Pancreas (tissue), 10 donors: ENCODE data around the gene DENND1B. TPM values are rescaled to one million over a fixed set of nuclear protein-coding genes. Genes with fewer than 3 reads are reported as not detected.

Source experiments
- ATAC-seq, 4 donors: fragments of 200-7000 bp; cut with Tn5 transposase; one replicate each; pipeline versions ENCODE4 v1.8.0 to v1.9.1; 2020; ENCODE audit warnings: mild to moderate bottlenecking in 4 of 4, moderate library complexity in 4 of 4
- DNase-seq, 6 donors: peaks; one replicate each; pipeline ENCODE4 v3.0.0-alpha.2; 2020
- FAIRE-seq: peaks from 2 replicates; lab custom pipeline; 2012; peaks lifted over from hg19 to GRCh38; lab: Jason Lieb, UNC
- H3K27ac ChIP-seq, 4 donors: fragments of 200-600 bp; sonication (generic); 1 replicate in 3 of 4; 2 replicates in 1 of 4; pipeline versions ENCODE4 v1.5.0 to v1.8.0; 2020
- H3K27me3 ChIP-seq, 4 donors: fragments of 200-600 bp; one replicate each; pipeline ENCODE4 v1.8.0; 2021
- H3K36me3 ChIP-seq, 3 donors: fragments of 200-600 bp; sonication (generic) in 1 of 3; one replicate each; pipeline versions ENCODE4 v1.5.0 to v1.8.0; 2020 to 2021
- H3K4me1 ChIP-seq, 3 donors: fragments of 200-600 bp; one replicate each; pipeline ENCODE4 v1.8.0; 2021
- H3K4me3 ChIP-seq, 4 donors: fragments of 200-600 bp; sonication (generic) in 2 of 4; one replicate each; pipeline versions ENCODE4 v1.5.0 to v1.8.0; 2020 to 2021
- H3K9me3 ChIP-seq, 4 donors: fragments of 200-600 bp; one replicate each; pipeline ENCODE4 v1.8.0; 2021
- WGBS, 2 donors: extraction: QIAGEN DNeasy Blood & Tissue Kit; methylation state at CpG; one replicate each; pipeline ENCODE4 v1.1.7; 2013; 5-methylcytosine and 5-hydroxymethylcytosine counted together
- intact Hi-C, 3 donors: fragments of 100-400 bp; cut with DNase I; formaldehyde crosslinking; loops; one replicate each; pipeline versions ENCODE4 v1.11.1 to v1.14.2; 2022
- polyA plus RNA-seq, 2 donors: library from polyadenylated mRNA; stranded (reverse); fragments of 200-250 nt; gene quantifications; one replicate each; pipeline ENCODE4 v1.2.3, GENCODE V29; 2013
- total RNA-seq, 6 donors: library from RNA; stranded (reverse); fragmentation: NEBNext Ultra II Directional in 4 of 6; extraction: Animal tissue kit (Norgen Biotek cat#: 25700) in 4 of 6; gene quantifications; one replicate each; pipeline versions ENCODE4 v1.2.1 to v1.2.4, GENCODE V29; 2021 to 2023
- TF ChIP-seq, protein P1 (sequence below), 4 donors: fragments of 200-600 bp; sonication (generic) in 3 of 4; IDR thresholded peaks; one replicate each; pipeline versions ENCODE4 v1.5.0 to v1.8.0; 2021; ENCODE audit warnings: antibody characterized with exemption in 4 of 4
- donor health status: healthy with polysubstance abuse.
- donor health status: DM: no; HTN: no; CAD: no; lungs with moderate emphysema.
- donor health status: DM: no; HTN: no; CAD: no.
- donor health status: control.
- donor health status: control.
- donor health status: Bipolar disorder and iron deficiency.
- donor health status: DM: yes; HTN: yes; CAD: no.
- donor health status: DM: no; HTN: no; CAD: no.
- donor health status: DM: no; HTN: no; CAD: no.
- donor health status: DM: yes; HTN: yes; CAD: no.

The DENND1B gene
- total and polyA plus RNA-seq, 8 donors, result 3.1 to 16.8 (median 11.1) TPM

DNA sequence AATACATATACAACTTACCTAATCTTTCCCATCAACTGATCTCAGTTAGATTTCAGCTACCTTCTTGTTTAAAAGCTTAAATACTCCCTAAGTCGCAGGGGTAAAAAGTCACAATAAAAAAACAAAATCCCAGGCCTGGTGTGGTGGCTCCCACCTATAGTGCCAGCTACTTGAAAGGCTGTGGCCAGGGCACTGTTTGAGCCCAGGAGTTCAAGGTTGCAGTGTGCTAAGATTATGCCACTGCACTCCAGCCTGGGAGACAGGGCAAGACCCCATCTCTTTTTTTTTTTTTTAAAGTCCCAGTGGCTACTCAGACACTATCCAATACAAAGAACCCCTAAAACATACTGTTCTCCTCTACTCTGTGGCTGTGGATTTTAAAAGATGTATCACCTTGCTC, 228.3 kb downstream of the DENND1B start:
- 89 to 94% methylated on average over 1 of the region's 1 CpG for WGBS, 2 donors
- ATAC-seq, result no peak
- FAIRE-seq, result no peak

DNA sequence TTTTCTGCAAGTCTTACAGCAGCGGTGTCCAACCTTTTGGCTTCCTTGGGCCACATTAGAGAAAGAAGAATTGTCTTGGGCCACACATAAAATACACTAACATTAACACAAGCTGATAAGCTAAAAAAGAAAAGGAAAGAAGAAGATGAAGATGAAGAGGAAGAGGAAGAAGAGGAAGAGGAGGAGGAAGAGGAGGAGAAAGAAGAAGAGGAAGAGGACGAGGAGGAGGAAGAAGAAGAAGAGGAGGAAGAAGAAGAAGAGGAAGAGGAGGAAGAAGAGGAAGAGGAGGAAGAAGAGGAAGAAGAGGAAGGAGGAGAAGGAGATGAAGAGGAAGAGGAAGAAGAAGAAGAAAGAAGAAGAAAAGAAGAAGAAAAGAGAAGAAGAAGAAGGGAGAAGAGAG, 230.7 kb downstream of the DENND1B start:
- Histone ChIP-seq H3K27me3 (no peaks in the 10 kb centered on the region), H3K9me3 (no peaks in the 10 kb centered on the region), H3K4me3 (no peak overlapping the region), H3K4me1 (no peaks in the 10 kb centered on the region), H3K36me3 (no peaks in the 10 kb centered on the region), H3K27ac (no peak overlapping the region)
- WGBS, 2 donors, result 92 to 98% methylated on average over 2 of the region's 2 CpGs
- no peak for ATAC-seq
- intact Hi-C loops, result no loop called here
- no peak for FAIRE-seq
- DNase-seq, result no peak
- TF ChIP-seq, protein P1, sequence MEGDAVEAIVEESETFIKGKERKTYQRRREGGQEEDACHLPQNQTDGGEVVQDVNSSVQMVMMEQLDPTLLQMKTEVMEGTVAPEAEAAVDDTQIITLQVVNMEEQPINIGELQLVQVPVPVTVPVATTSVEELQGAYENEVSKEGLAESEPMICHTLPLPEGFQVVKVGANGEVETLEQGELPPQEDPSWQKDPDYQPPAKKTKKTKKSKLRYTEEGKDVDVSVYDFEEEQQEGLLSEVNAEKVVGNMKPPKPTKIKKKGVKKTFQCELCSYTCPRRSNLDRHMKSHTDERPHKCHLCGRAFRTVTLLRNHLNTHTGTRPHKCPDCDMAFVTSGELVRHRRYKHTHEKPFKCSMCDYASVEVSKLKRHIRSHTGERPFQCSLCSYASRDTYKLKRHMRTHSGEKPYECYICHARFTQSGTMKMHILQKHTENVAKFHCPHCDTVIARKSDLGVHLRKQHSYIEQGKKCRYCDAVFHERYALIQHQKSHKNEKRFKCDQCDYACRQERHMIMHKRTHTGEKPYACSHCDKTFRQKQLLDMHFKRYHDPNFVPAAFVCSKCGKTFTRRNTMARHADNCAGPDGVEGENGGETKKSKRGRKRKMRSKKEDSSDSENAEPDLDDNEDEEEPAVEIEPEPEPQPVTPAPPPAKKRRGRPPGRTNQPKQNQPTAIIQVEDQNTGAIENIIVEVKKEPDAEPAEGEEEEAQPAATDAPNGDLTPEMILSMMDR (IDR thresholded peaks at IDR 0.05), result no peak

More for the DNA sequence above, 228.3 kb downstream of the DENND1B start:
- TF ChIP-seq, protein P1 (IDR thresholded peaks at IDR 0.05), result no peak
- Histone ChIP-seq H3K36me3 (no peaks in the 10 kb centered on the region), H3K4me3 (no peak overlapping the region), H3K27me3 (no peaks in the 10 kb centered on the region), H3K9me3 (no peaks in the 10 kb centered on the region), H3K4me1 (no peaks in the 10 kb centered on the region), H3K27ac (no peak overlapping the region)
- intact Hi-C loops, result no loop called here
- no peak for DNase-seq

DNA sequence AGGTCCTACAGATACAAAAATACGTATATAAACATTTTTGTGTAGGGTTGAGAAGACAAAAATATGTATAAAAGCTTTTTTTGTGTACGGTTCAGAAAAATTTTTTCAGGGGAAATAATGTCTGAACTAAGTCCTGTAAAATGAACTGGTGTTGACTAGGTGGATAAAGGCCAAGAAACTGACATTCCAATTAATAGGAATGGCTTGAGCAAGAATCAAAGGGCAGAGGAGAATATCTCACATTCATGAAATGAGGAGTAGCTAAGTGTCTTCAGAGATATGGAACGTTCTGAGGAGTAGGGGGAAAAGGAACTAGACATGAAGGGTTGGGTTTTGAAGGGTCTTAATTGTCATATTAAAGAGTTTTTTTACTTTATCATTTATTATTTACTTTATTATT, 231.2 kb downstream of the DENND1B start:
- H3K4me3 ChIP-seq, result no peak overlapping the region
- ATAC-seq (no peak), FAIRE-seq (no peak), DNase-seq (no peak)
- intact Hi-C loops, result no loop called here
- H3K4me1 ChIP-seq, result no peaks in the 10 kb centered on the region
- no peak overlapping the region for H3K27ac ChIP-seq
- H3K36me3 ChIP-seq, result no peaks in the 10 kb centered on the region
- no peaks in the 10 kb centered on the region for H3K27me3 ChIP-seq
- WGBS, 2 donors, result 88 to 89% methylated on average over 3 of the region's 3 CpGs
- TF ChIP-seq, protein P1 (IDR thresholded peaks at IDR 0.05), result no peak
- no peaks in the 10 kb centered on the region for H3K9me3 ChIP-seq

DNA sequence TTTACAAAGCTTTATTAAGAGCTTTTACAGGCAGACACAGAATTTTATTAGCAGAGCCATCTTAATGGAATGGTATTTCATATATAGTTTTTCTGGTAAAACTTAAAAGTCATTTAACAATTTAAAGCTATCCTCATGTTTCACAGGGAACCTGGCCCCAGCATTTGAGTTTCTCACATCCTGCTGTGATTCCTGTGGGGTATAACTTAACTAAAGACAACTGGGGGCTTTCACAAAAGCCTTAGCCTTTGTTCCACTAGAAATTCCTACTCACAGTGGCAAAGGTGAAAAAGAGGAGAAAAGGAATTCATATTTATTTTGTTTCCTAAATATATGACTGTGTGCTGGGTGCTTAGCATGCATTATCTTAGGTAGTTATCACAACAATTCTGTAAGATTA, 233.9 kb downstream of the DENND1B start:
- Histone ChIP-seq H3K9me3 (no peaks in the 10 kb centered on the region), H3K4me1 (no peaks in the 10 kb centered on the region), H3K27ac (no peak overlapping the region), H3K27me3 (no peaks in the 10 kb centered on the region), H3K36me3 (no peaks in the 10 kb centered on the region), H3K4me3 (no peak overlapping the region)
- intact Hi-C loops, result no loop called here
- DNase-seq (no peak), ATAC-seq (no peak), FAIRE-seq (no peak)
- TF ChIP-seq, protein P1 (IDR thresholded peaks at IDR 0.05), result no peak

DNA sequence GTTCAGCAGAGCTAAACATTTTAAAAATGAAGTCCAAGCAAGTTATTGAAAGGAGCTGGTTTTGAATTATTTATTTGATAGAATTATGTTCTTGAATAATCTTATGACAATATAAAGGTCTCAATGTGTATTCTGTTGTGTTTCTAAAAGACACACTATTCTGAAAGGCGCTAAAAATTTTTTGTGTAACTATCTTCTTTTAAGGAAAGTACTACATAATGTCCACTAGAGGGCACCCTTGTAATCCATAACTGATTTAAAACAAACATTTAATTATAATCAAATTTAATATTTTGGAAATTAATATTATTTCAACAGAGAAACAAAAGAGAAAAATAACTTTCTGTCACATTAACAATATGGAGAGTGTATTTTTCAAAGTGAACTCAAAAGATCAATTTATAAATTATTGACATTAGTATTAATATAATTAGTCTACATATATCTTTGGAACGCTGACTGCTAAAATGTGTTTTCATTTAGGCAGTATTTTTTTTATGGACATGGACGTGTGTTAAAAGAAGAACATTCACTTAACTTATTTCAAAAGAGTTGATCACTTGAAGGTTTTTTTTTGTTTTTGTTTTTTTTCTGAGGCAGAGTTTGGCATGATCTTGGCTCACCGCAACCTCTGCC, 248.4 kb downstream of the DENND1B start:
- DNase-seq, result no peak
- intact Hi-C loops, result no loop called here
- peak; percentile 94 for FAIRE-seq
- 68 to 74% methylated on average over 4 of the region's 4 CpGs for WGBS, 2 donors
- H3K27me3 ChIP-seq, result no peaks in the 10 kb centered on the region
- no peaks in the 10 kb centered on the region for H3K36me3 ChIP-seq
- peak in 3 of 4 donors; percentile 34 to 51 (median 40) for ATAC-seq
- no peaks in the 10 kb centered on the region for H3K4me1 ChIP-seq
- H3K4me3 ChIP-seq, result no peak overlapping the region
- TF ChIP-seq, protein P1 (IDR thresholded peaks at IDR 0.05), result peak; percentile 43 to 81 (median 72)
- no peaks in the 10 kb centered on the region for H3K9me3 ChIP-seq
- H3K27ac ChIP-seq, result no peak overlapping the region
